Stomach smooth muscle (tissue), 2 donors: ENCODE results near the gene CTSZ.

Experiments used
- H3K27ac ChIP-seq: one replicate; pipeline ENCODE4 v1.7.0; 2013; ENCODE audit warnings: mild to moderate bottlenecking, low read length, inconsistent platforms
- H3K27me3 ChIP-seq, 2 donors: one replicate each; pipeline ENCODE4 v1.7.0; 2013; ENCODE audit warnings: low read length in 2 of 2; ENCODE audit not compliant: insufficient read depth in 2 of 2, control insufficient read depth in 1 of 2
- H3K36me3 ChIP-seq, 2 donors: one replicate each; pipeline ENCODE4 v1.7.0; 2013; ENCODE audit warnings: low read length in 2 of 2; ENCODE audit not compliant: control insufficient read depth in 2 of 2, insufficient read depth in 2 of 2
- H3K4me1 ChIP-seq: one replicate; pipeline ENCODE4 v1.7.0; 2013; ENCODE audit warnings: low read length; ENCODE audit not compliant: control insufficient read depth, insufficient read depth
- H3K4me3 ChIP-seq, 2 donors: one replicate each; pipeline ENCODE4 v1.7.0; 2013; ENCODE audit warnings: low read length in 2 of 2
- H3K9ac ChIP-seq, 2 donors: one replicate each; pipeline ENCODE4 v1.7.0; 2013; ENCODE audit warnings: low read length in 2 of 2, mild to moderate bottlenecking in 1 of 2
- H3K9me3 ChIP-seq, 2 donors: one replicate each; pipeline ENCODE4 v1.7.0; 2013; ENCODE audit warnings: low read length in 2 of 2; ENCODE audit not compliant: control insufficient read depth in 2 of 2
- donor health status: healthy.
- donor health status: Pancreatic carcinoma.

CTSZ gene

DNA sequence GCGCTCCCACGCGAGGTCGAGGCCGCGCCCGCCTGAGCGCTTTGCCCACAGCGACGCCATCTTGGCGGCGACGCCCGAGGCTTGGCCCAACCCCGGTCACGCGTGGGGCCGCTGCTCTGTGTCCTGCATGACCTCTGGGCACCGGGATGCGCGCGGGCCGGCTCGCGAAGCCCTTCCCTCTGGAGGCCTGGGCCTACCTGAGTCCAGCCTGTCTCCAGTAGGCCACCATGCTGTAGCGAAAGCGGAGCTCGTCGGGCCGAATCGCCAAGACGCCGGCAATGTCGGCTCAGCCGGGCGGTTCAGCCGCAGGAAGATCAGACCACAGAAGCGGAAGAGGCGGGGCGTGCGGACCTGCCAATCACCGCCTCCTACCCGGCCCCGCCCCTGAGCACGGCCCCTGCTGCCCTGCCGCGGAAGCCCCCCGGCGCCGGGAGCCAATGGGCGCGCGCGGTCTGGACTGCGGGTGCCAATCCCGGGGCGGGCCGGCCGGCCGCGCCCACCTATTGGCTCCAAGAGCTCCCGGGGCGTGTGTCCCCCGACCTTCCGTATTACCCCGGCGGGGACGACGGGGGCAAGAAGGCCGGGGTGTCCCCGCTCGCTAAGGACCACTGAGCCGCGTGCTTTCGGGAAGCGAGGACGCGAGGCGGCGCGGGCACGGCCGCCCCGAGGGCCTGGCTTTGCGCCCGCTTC, 25.1 kb upstream of the CTSZ start, which contains the start of gene ATP5F1E:
Gene ATP5F1E (minus strand): TSS at position 313 of the 690 bp plus-strand sequence. CDS start 84 bp downstream, at position 229.
- Histone ChIP-seq H3K4me3 (peak within 1 kb of the TSS; percentile 72 to 85), H3K9ac (peak within 1 kb of the TSS; percentile 75 to 84), H3K36me3 (peaks cover 24 to 39% of the 10 kb centered on the region in 2 donors), H3K4me1 (peaks cover 14% of the 10 kb centered on the region), H3K9me3 (no peaks in the 10 kb centered on the region), H3K27me3 (no peaks in the 10 kb centered on the region), H3K27ac (peak within 1 kb of the TSS; percentile 77)

DNA sequence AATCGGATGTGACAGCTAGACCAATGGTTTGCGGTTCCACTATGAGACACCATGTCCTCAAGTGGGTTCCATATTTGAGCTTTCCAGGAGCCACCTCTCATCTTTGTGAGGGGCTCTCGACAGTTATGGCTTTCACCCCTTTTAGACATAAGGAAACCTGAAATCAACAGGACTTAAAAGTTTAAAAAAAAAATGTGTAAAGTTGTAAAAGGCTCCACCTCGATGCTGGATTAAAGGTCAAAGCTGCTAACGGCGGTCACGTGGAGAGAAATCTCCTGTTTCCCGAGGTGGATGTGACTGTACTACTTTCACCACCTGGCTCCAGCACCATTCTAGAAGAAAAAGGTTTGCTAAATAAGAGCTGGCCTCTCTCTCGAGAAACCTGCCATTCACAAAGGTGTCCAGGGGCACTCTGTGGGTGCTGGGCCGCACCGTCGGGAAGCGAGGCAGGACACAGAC, 24.5 kb upstream of the CTSZ start:
- Histone ChIP-seq H3K9ac (peak overlapping the region; percentile 75 to 84), H3K27ac (peak overlapping the region; percentile 77), H3K27me3 (no peaks in the 10 kb centered on the region), H3K9me3 (no peaks in the 10 kb centered on the region), H3K4me1 (peaks cover 14% of the 10 kb centered on the region), H3K36me3 (peaks cover 21 to 34% of the 10 kb centered on the region in 2 donors), H3K4me3 (peak overlapping the region; percentile 60 to 85)

DNA sequence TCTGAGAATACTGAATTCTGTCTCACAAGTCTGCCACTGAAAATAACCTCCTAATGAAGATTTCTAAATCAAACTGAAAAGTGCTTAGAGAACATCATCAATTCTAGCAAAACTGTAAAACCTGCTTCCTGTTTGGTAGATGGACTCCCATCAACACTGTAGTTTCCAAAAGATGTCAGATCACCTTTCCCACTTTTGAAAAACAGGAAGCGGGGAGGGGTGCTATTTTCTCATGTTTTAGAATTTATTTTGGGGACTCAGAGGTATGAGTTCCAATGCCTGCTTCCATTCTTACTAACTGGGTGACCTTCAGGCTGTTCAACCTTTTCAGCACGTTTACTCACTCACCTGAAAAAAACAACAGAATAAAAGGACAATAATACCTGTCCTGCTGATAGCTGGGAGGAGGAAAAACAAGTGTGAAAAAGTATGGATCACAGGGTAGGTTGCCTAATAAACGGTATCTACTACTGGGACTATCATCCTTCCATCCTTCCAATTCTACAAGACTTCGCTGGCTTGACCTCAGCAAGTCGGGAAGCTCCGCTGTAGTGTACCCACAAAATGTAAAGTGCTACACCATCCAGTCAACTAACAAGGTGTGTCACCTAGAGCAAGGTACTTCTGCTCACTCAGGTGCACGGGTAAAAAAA, 24.0 kb upstream of the CTSZ start:
- Histone ChIP-seq H3K9ac (peak overlapping the region; percentile 75 to 84), H3K27me3 (no peaks in the 10 kb centered on the region), H3K9me3 (no peaks in the 10 kb centered on the region), H3K4me1 (peaks cover 14% of the 10 kb centered on the region), H3K4me3 (peak overlapping the region; percentile 60 to 85), H3K27ac (no peak overlapping the region), H3K36me3 (peaks cover 18 to 30% of the 10 kb centered on the region in 2 donors)

DNA sequence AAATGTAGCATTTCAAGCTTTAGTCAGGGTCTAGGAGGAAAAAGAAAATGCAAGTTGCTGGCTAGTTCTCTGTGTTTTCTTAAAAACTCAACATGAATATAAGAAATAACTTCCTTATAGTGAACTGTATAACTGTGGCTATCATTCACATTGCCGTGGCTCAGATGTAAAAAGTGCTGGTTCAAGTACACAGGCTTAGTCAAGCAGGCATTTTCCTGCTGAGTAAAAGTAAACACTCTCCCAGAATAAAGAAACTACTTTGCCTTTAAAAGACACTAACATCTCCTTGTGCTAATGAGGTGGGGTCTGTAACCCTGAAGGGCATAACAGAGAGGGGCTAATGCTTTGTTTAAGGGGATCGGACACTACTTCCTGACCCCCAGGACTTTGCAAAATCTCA, 21.8 kb upstream of the CTSZ start:
- Histone ChIP-seq H3K36me3 (peaks cover 22 to 32% of the 10 kb centered on the region in 2 donors), H3K27me3 (no peaks in the 10 kb centered on the region), H3K4me3 (peak overlapping the region in 1 of 2 donors; percentile 10), H3K4me1 (peaks cover 14% of the 10 kb centered on the region), H3K9me3 (no peaks in the 10 kb centered on the region), H3K9ac (no peak overlapping the region), H3K27ac (no peak overlapping the region)

DNA sequence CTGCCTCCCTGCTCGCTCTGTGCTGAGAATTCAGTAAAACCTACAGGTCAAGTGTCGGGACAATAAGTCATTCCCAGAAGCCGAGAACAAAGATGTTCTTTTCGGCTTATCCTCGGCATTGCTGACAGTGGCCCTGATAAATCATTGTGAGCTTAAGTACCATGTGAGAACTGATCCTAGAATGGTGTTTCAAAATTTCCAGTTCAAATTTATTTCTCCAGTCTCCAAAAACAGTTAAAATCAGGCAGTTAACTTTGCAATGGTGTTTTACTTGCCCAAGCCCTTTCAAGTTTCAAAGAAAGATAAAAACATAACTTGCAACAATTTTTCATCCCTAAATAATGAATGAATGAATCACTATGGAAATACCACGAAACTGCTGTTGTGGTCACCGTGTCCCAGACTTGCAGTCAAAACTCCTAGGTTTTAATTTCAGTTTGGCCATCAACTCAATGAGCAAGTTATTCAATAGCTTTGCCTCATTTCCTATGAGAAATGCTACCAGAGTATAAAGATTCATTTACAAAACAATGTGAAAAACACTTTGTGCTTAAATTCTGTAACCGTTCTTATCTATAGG, 20.8 kb upstream of the CTSZ start:
- Histone ChIP-seq H3K4me3 (no peak overlapping the region), H3K9ac (no peak overlapping the region), H3K27me3 (no peaks in the 10 kb centered on the region), H3K36me3 (peaks cover 27 to 35% of the 10 kb centered on the region in 2 donors), H3K4me1 (peaks cover 14% of the 10 kb centered on the region), H3K27ac (no peak overlapping the region), H3K9me3 (no peaks in the 10 kb centered on the region)

DNA sequence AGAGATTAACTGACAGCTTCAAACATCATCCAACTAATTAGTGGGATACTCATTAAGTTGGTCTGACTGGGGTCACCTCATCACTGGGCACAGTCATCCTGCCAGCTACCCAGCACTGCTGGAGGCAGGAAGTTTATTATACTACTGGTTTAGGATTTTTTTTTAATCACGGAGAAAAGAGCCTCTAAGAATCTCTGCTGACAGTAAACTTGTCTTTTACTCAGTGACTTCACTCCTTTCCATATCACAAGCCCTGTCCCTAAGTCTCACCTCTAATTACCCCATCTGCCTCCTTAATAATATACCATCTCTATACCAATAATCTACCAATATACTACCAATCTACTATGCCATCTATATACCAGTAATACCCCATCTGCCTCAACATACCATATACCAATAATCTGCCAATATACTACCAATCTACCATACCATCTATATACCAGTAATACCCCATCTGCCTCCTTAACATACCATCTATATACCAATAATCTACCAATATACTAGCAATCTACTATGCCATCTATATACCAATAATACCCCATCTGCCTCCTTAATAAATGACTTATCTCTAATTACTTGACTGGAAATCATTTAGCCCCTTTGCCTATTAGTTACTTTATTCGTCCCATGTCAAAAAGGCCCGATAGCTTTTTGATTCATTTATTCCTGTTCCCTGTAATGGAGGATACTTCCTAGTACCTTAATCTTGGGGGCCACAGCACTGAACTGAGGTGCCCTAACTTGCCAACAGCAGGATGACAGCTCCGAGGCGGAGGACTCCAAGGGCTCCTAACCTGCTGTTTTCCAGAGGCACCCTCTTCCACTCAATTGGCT, 20.1 kb upstream of the CTSZ start:
- no peak overlapping the region for H3K9ac ChIP-seq

DNA sequence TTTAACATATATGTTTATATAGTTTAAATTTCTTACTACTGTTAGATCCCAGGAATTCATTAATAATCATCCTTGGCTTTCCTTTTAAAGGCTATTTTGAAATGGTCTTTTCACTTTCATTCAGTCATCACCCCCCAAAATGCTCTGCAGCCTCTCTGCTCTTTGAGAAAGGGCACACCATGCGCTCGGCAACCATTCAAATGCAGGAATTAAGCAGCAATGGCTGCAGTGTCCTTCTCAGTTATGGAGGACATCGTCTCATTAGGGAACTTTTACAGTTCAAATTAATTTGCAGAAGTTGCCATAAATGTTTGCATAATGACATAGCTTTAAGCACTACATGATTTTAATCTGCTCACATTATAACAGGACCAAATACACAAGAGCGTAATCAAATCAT, 18.5 kb upstream of the CTSZ start:
- H3K9me3 ChIP-seq, result no peaks in the 10 kb centered on the region
- H3K4me1 ChIP-seq, result peaks cover 5% of the 10 kb centered on the region
- H3K27ac ChIP-seq, result no peak overlapping the region
- H3K27me3 ChIP-seq, result no peaks in the 10 kb centered on the region
- peaks cover 31 to 37% of the 10 kb centered on the region in 2 donors for H3K36me3 ChIP-seq
- H3K9ac ChIP-seq, result no peak overlapping the region
- H3K4me3 ChIP-seq, result no peak overlapping the region

More for the DNA sequence above, 20.1 kb upstream of the CTSZ start:
- H3K4me1 ChIP-seq, result peaks cover 14% of the 10 kb centered on the region
- H3K4me3 ChIP-seq, result no peak overlapping the region
- H3K9me3 ChIP-seq, result no peaks in the 10 kb centered on the region
- H3K27me3 ChIP-seq, result no peaks in the 10 kb centered on the region
- H3K27ac ChIP-seq, result no peak overlapping the region
- peaks cover 31 to 37% of the 10 kb centered on the region in 2 donors for H3K36me3 ChIP-seq

DNA sequence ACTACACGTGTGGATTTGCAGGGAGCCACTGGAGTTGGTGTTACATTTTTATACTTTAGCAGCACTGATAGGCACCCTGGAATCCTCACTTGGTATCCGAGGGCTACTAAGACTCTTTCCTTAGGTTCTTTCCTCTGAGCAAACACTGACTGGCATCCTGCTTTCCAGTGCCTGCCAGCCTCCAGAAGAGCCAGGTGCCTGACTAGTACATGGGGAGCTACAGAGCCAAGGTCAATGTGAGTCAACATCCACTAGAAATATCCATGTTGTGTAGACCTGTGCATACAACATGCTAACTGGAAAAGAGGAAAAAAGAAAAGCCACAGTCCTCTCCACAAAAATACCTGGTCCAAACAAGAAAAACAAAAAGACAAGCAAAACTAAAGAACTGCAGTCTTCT, 18.0 kb upstream of the CTSZ start:
- Histone ChIP-seq H3K9ac (no peak overlapping the region), H3K9me3 (no peaks in the 10 kb centered on the region), H3K4me3 (no peak overlapping the region), H3K27me3 (no peaks in the 10 kb centered on the region), H3K36me3 (peaks cover 31 to 34% of the 10 kb centered on the region in 2 donors), H3K4me1 (peaks cover 5% of the 10 kb centered on the region), H3K27ac (no peak overlapping the region)

DNA sequence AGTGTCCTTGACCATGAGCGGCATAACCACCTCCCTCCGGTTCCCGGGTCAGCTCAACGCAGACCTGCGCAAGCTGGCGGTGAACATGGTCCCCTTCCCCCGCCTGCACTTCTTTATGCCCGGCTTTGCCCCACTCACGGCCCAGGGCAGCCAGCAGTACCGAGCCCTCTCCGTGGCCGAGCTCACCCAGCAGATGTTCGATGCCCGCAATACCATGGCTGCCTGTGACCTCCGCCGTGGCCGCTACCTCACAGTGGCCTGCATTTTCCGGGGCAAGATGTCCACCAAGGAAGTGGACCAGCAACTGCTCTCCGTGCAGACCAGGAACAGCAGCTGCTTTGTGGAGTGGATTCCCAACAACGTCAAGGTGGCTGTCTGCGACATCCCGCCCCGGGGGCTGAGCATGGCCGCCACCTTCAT, 17.1 kb upstream of the CTSZ start:
- H3K27me3 ChIP-seq, result no peaks in the 10 kb centered on the region
- H3K9me3 ChIP-seq, result no peaks in the 10 kb centered on the region
- H3K36me3 ChIP-seq, result peaks cover 27 to 28% of the 10 kb centered on the region in 2 donors
- H3K27ac ChIP-seq, result no peak overlapping the region
- no peak overlapping the region for H3K9ac ChIP-seq
- H3K4me3 ChIP-seq, result no peak overlapping the region
- peaks cover 3% of the 10 kb centered on the region for H3K4me1 ChIP-seq

DNA sequence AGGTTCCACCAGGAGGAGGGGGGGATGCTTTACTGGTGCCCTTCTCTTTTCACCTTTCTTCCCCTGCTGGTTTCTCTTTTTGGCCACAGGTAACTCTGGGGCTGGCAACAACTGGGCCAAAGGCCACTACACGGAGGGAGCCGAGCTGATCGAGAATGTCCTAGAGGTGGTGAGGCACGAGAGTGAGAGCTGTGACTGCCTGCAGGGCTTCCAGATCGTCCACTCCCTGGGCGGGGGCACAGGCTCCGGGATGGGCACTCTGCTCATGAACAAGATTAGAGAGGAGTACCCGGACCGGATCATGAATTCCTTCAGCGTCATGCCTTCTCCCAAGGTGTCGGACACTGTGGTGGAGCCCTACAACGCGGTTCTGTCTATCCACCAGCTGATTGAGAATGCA, 16.6 kb upstream of the CTSZ start:
- no peaks in the 10 kb centered on the region for H3K9me3 ChIP-seq
- H3K9ac ChIP-seq, result no peak overlapping the region
- no peak overlapping the region for H3K4me3 ChIP-seq
- H3K27me3 ChIP-seq, result no peaks in the 10 kb centered on the region
- H3K27ac ChIP-seq, result no peak overlapping the region
- peaks cover 27% of the 10 kb centered on the region in 2 donors for H3K36me3 ChIP-seq
- no peaks in the 10 kb centered on the region for H3K4me1 ChIP-seq
